Endothelial cell of umbilical vein (primary cell): ENCODE data around the gene GRIK1. TPM values are rescaled to one million over a fixed set of nuclear protein-coding genes. Genes with fewer than 3 reads are reported as not detected.

ENCODE experiments used
- BruUV-seq: library from RNA; stranded (reverse); fragments of 400-500 nt; replicated peaks from 2 replicates; lab custom pipeline; 2021; lab: Mats Ljungman, UMichigan
- CTCF ChIA-PET: fragments of 300-600, 350-600 bp; sonication (Branson Sonifier 250); formaldehyde crosslinking; loops from one replicate; lab custom pipeline; 2021; ENCODE audit warnings: antibody characterized with exemption, inconsistent platforms; lab: Charles Lee
- POLR2A ChIA-PET: fragments of 300-600, 350-600 bp; sonication (Branson Sonifier 250); formaldehyde crosslinking; loops from one replicate; lab custom pipeline; 2021; ENCODE audit warnings: antibody characterized with exemption, inconsistent platforms; lab: Charles Lee
- DNase-seq: peaks from one replicate; pipeline ENCODE4 v3.0.0-alpha.2; 2011; ENCODE audit warnings: low read depth, low spot score
- FAIRE-seq: peaks from 2 replicates; lab custom pipeline; 2011; peaks lifted over from hg19 to GRCh38; lab: Jason Lieb, UNC
- H2AFZ ChIP-seq: 2 replicates; pipeline ENCODE4 v1.6.0; 2012; ENCODE audit warnings: low read depth, low read length, control low read depth, inconsistent platforms
- H3K27ac ChIP-seq: 2 replicates; pipeline ENCODE4 v1.5.1; 2011; ENCODE audit warnings: low read depth, mild to moderate bottlenecking, control low read depth, low read length, moderate library complexity; ENCODE audit not compliant: insufficient read depth
- H3K27me3 ChIP-seq, 2 experiments: 2 replicates each; pipeline versions ENCODE4 v1.6.0 to v1.6.1; 2011; ENCODE audit warnings: low read length in 2 of 2, mixed read lengths in 1 of 2; ENCODE audit not compliant: control insufficient read depth in 2 of 2, insufficient read depth in 2 of 2
- H3K36me3 ChIP-seq, 2 experiments: 2 replicates in 1 of 2; 3 replicates in 1 of 2; pipeline ENCODE4 v1.5.1; 2011; ENCODE audit warnings: low read length in 2 of 2, mild to moderate bottlenecking in 1 of 2, moderate library complexity in 1 of 2; ENCODE audit not compliant: control insufficient read depth in 2 of 2, insufficient read depth in 2 of 2; ENCODE audit errors: extremely low read depth in 1 of 2
- H3K4me1 ChIP-seq: 3 replicates; pipeline ENCODE4 v1.5.1; 2011; ENCODE audit warnings: mild to moderate bottlenecking, low read length; ENCODE audit not compliant: control insufficient read depth, insufficient read depth; ENCODE audit errors: extremely low read depth
- H3K4me2 ChIP-seq: 2 replicates; pipeline ENCODE4 v1.6.1; 2011; ENCODE audit warnings: low read length, control low read depth, mixed read lengths; ENCODE audit not compliant: insufficient read depth
- H3K4me3 ChIP-seq, 3 experiments: fragments of 200-600 bp in 1 of 3; sonication (generic), shearing (Covaris generic) in 1 of 3; replicated peaks in 1 of 3; 2 replicates each; pipeline ENCODE4 v1.5.1; 2011 to 2016; ENCODE audit warnings: control low read depth in 3 of 3, low read length in 3 of 3, mild to moderate bottlenecking in 2 of 3, inconsistent platforms in 1 of 3, low read depth in 1 of 3, moderate library complexity in 1 of 3; ENCODE audit not compliant: insufficient read depth in 1 of 3
- H3K79me2 ChIP-seq: 2 replicates; pipeline ENCODE4 v1.6.0; 2012; ENCODE audit warnings: low read length, inconsistent platforms; ENCODE audit not compliant: control insufficient read depth, insufficient read depth
- H3K9ac ChIP-seq: replicated peaks from 2 replicates; pipeline ENCODE3; 2011; ENCODE audit warnings: low read length, control low read depth; ENCODE audit not compliant: insufficient read depth; ENCODE audit errors: extremely low read depth
- H3K9me1 ChIP-seq: replicated peaks from 3 replicates; pipeline ENCODE4 v1.6.0; 2011; ENCODE audit warnings: mild to moderate bottlenecking, low read length; ENCODE audit not compliant: control insufficient read depth, insufficient read depth; ENCODE audit errors: extremely low read depth
- H3K9me3 ChIP-seq: replicated peaks from 2 replicates; pipeline ENCODE4 v1.5.1; 2012; ENCODE audit warnings: low read length, inconsistent platforms; ENCODE audit not compliant: control insufficient read depth, insufficient read depth
- H4K20me1 ChIP-seq: replicated peaks from 2 replicates; pipeline ENCODE3; 2011; ENCODE audit warnings: mild to moderate bottlenecking, low read length; ENCODE audit not compliant: control insufficient read depth, insufficient read depth; ENCODE audit errors: extremely low read depth
- CTCF ChIP-seq, 2 donors: IDR thresholded peaks; 1 replicate in 1 of 2; 2 replicates in 1 of 2; pipeline ENCODE4 v1.5.1; 2011; ENCODE audit warnings: low read length in 2 of 2, mild to moderate bottlenecking in 2 of 2, moderate library complexity in 2 of 2, control low read depth in 1 of 2, inconsistent platforms in 1 of 2, low read depth in 1 of 2; ENCODE audit not compliant: insufficient read depth in 1 of 2; ENCODE audit errors: extremely low read depth in 1 of 2
- EZH2 ChIP-seq: IDR thresholded peaks from 2 replicates; pipeline ENCODE4 v1.6.1; 2012; ENCODE audit warnings: borderline replicate concordance, low read depth, mild to moderate bottlenecking, moderate library complexity, low read length, inconsistent platforms; ENCODE audit not compliant: severe bottlenecking
- FOS ChIP-seq: IDR thresholded peaks from 2 replicates; pipeline ENCODE4 v1.6.1; 2011; ENCODE audit warnings: mild to moderate bottlenecking, low read length, moderate library complexity, borderline replicate concordance; ENCODE audit not compliant: insufficient read depth
- GATA2 ChIP-seq: IDR thresholded peaks from 2 replicates; pipeline ENCODE4 v1.7.0; 2011; ENCODE audit warnings: low read depth, mild to moderate bottlenecking, moderate library complexity, mixed read lengths, low read length; ENCODE audit not compliant: insufficient read length, insufficient read depth
- MYC ChIP-seq: IDR thresholded peaks from one replicate; pipeline ENCODE4 v1.6.1; 2011; ENCODE audit warnings: mild to moderate bottlenecking, low read depth, low read length
- POLR2A ChIP-seq: IDR thresholded peaks from 2 replicates; pipeline ENCODE4 v1.6.1; 2012; ENCODE audit warnings: low read depth, mild to moderate bottlenecking, control low read depth, low read length
- POLR2AphosphoS5 ChIP-seq: IDR thresholded peaks from 2 replicates; pipeline ENCODE4 v1.6.1; 2012; ENCODE audit warnings: low read depth, mild to moderate bottlenecking, control low read depth, low read length, moderate library complexity; ENCODE audit not compliant: insufficient read depth
- dilution Hi-C: fragments of 300-500 bp; cut with MboI; formaldehyde crosslinking; loops from one replicate; pipeline ENCODE4 v1.15.0; 2019; ENCODE audit warnings: low sequenced_read_pairs; ENCODE audit not compliant: extremely low pct_ligation_motif_present
- intact Hi-C: fragments of 100-400 bp; cut with micrococcal nuclease; formaldehyde crosslinking; loops from one replicate; pipeline ENCODE4 v1.10.0; 2022
- polyA plus RNA-seq, 4 experiments: library from polyadenylated mRNA; depleted of rRNA in 3 of 4; stranded (reverse) in 3 of 4; unstranded in 1 of 4; fragments of >200 nt; gene quantifications; 2 replicates each; pipeline versions ENCODE4 v1.2.1 to v1.2.3, GENCODE V29; 2011 to 2012; ENCODE audit warnings: missing spikeins in 1 of 4
- total RNA-seq: library from RNA; stranded (reverse); gene quantifications from 2 replicates; pipeline ENCODE4 v1.2.3, GENCODE V29; 2021

Gene GRIK1
- total and polyA plus RNA-seq, 2 donors (not counting 3 experiments of a cell fraction or from before 2014, with no cell fraction given): not detected

GRCh38 chr21:29654203-29654602 lies 285.6 kb downstream of the GRIK1 start:
- no peak for FAIRE-seq
- Histone ChIP-seq H3K9me3 (no peaks in the 10 kb centered on the region), H3K9me1 (no peaks in the 10 kb centered on the region), H3K4me1 (peaks cover 15% of the 10 kb centered on the region), H3K27ac (no peak overlapping the region), H3K4me2 (no peak overlapping the region), H4K20me1 (no peaks in the 10 kb centered on the region), H2AFZ (no peak overlapping the region), H3K9ac (no peak overlapping the region), H3K27me3 (no peaks in the 10 kb centered on the region), H3K79me2 (no peaks in the 10 kb centered on the region), H3K36me3 (no peaks in the 10 kb centered on the region), H3K4me3 (no peak overlapping the region)
- dilution Hi-C loops (no loop called here), intact Hi-C loops (no loop called here)
- ChIA-PET POLR2A (no interaction called here), CTCF (no interaction called here)
- no peak for DNase-seq
- BruUV-seq: no TSS peak
- no peak for TF ChIP-seq POLR2AphosphoS5
- no peak for TF ChIP-seq MYC
- TF ChIP-seq CTCF (IDR thresholded peaks at IDR 0.05; ENCODE audit: extremely low read depth in 1 of 2, insufficient read depth in 1 of 2, low read depth in 1 of 2, low read length in 2 of 2): no peak
- TF ChIP-seq FOS: no peak
- TF ChIP-seq EZH2: no peak
- no peak for TF ChIP-seq GATA2
- TF ChIP-seq POLR2A: no peak
